ENCODE results near the gene HPGDS.

DNA sequence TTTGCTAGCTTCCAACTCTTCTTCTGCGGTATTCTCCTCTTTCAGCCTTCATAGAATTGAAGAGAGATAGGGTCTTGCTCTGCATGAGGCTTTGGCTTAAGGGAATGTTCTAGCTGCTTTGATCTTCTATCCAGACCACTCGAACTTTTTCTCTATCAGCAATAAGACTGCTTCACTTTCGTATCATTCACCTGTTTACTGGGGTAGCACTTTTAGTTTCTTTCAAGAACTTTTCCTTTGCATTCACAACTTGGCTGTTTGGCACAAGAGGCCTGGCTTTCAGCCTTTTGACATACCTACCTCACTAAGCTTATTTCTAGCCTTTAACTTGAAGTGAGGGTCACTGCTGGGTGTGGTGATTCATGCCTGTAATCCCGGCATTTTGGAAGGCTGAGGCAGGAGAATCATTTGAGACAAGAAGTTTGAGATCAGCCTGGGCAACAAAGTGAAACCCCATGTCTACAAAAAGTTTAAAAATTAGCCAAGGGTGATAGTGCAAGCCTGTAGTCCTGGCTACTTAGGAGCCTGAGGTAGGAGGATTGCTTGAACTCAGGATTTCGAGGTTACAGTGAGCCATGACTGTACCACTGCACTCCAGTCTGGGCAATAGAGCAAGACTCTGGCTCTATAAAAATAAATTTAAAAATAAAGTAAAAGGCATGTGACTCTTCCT is 47.1 kb upstream of the HPGDS start:
- TF ChIP-seq, protein P1, sequence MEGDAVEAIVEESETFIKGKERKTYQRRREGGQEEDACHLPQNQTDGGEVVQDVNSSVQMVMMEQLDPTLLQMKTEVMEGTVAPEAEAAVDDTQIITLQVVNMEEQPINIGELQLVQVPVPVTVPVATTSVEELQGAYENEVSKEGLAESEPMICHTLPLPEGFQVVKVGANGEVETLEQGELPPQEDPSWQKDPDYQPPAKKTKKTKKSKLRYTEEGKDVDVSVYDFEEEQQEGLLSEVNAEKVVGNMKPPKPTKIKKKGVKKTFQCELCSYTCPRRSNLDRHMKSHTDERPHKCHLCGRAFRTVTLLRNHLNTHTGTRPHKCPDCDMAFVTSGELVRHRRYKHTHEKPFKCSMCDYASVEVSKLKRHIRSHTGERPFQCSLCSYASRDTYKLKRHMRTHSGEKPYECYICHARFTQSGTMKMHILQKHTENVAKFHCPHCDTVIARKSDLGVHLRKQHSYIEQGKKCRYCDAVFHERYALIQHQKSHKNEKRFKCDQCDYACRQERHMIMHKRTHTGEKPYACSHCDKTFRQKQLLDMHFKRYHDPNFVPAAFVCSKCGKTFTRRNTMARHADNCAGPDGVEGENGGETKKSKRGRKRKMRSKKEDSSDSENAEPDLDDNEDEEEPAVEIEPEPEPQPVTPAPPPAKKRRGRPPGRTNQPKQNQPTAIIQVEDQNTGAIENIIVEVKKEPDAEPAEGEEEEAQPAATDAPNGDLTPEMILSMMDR (IDR thresholded peaks at IDR 0.05): no peak
- TF ChIP-seq EZH2 (IDR thresholded peaks at IDR 0.05; ENCODE audit: borderline replicate concordance, insufficient read depth, low read depth, low read length, poor library complexity, severe bottlenecking): no peak

All from B cell (primary cell).